Ishikawa (cell line): ENCODE results near the gene SZT2.

ENCODE experiments used
- TAF1 ChIP-seq: IDR thresholded peaks from 2 replicates; pipeline ENCODE4 v1.6.1; 2012; ENCODE audit warnings: low read depth, mild to moderate bottlenecking
- TCF12 ChIP-seq: IDR thresholded peaks from 2 replicates; pipeline ENCODE4 v1.6.1; 2012; ENCODE audit warnings: low read depth
- TEAD4 ChIP-seq: IDR thresholded peaks from 2 replicates; pipeline ENCODE4 v1.6.1; 2012
- ZBTB7A ChIP-seq: IDR thresholded peaks from 2 replicates; pipeline ENCODE4 v1.6.1; 2012; ENCODE audit warnings: low read depth

DNA sequence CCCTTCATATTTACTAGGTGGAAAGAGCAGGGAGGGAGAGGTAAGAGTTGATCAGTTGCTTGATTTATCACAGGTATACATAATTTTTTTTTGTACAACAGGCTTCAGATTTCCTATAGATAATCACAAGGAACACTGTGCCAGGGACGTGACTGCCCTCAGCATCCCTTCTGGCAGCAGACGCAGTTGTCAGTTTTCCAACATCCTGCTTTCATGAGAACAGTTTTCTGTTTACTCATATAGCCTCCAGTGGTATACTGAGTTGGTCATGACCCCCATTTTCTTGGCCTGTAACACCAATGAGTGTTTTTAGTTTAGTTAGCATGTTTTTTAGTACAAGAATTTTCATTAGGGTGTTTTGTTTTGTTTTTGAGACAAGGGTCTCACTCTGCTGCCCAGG, 103.1 kb downstream of the SZT2 start:
- TF ChIP-seq ZBTB7A: no peak
- TF ChIP-seq TCF12: no peak
- TF ChIP-seq TAF1: no peak
- TF ChIP-seq TEAD4: no peak
